Neural crest cell (in vitro differentiated cells): ENCODE data around the gene SIVA1. TPM values are rescaled to one million over a fixed set of nuclear protein-coding genes. Genes with fewer than 3 reads are reported as not detected.

Experiments
- DNase-seq: peaks from one replicate; pipeline ENCODE4 v3.0.0; 2021; ENCODE audit warnings: low read depth, mixed read lengths, low spot score
- H3K27ac Mint-ChIP-seq: one replicate; pipeline ENCODE4 v1.8.0; 2021; ENCODE audit warnings: mild to moderate bottlenecking, mixed read lengths; ENCODE audit not compliant: unreplicated experiment
- H3K27me3 Mint-ChIP-seq: 2 replicates; pipeline ENCODE4 v1.8.0; 2021; ENCODE audit warnings: low read depth, mild to moderate bottlenecking, mixed read lengths
- H3K36me3 Mint-ChIP-seq: 2 replicates; pipeline ENCODE4 v1.8.0; 2021; ENCODE audit warnings: low read depth, mild to moderate bottlenecking, mixed read lengths
- H3K4me1 Mint-ChIP-seq: 2 replicates; pipeline ENCODE4 v1.8.0; 2021; ENCODE audit warnings: mixed read lengths
- H3K4me3 Mint-ChIP-seq: one replicate; pipeline ENCODE4 v1.8.0; 2021; ENCODE audit warnings: mild to moderate bottlenecking, mixed read lengths
- H3K9me3 Mint-ChIP-seq: 2 replicates; pipeline ENCODE4 v1.8.0; 2021; ENCODE audit warnings: mixed read lengths
- total RNA-seq: library from RNA; stranded (reverse); gene quantifications from 2 replicates; pipeline ENCODE4 v1.2.1, GENCODE V29; 2021
- TF ChIP-seq, protein P1 (sequence below): fragments of 200-600 bp; sonication (generic); conservative IDR thresholded peaks from 2 replicates; pipeline ENCODE4 v1.5.0; 2021; ENCODE audit warnings: antibody characterized with exemption, mild to moderate bottlenecking

The SIVA1 gene
- total RNA-seq, 1 donor from 2014 or later = 121 TPM

DNA sequence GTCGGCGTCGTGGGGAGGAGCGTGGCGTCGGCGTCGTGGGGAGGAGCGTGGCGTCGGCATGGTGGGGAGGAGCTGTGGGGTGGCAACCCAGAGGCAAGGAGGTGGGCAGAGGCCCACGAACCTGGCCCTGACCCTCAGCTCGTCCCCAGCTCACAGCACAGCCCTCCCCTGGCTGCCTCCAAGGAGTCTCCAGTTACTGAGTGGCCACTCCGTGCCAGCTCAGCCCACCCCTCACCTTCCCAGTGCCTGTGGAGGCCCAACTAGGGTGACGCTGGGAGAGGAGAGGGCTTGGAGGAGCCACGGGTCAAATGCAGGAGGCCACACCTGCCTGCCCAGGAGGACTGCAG is 23.1 kb upstream of the SIVA1 start:
- H3K36me3 Mint-ChIP-seq = no peaks in the 10 kb centered on the region
- H3K9me3 Mint-ChIP-seq = no peaks in the 10 kb centered on the region
- peaks cover 6% of the 10 kb centered on the region for H3K27me3 Mint-ChIP-seq
- peaks cover 5% of the 10 kb centered on the region for H3K4me1 Mint-ChIP-seq
- no peak for DNase-seq
- no peak overlapping the region for H3K4me3 Mint-ChIP-seq
- H3K27ac Mint-ChIP-seq = no peak overlapping the region
- TF ChIP-seq, protein P1, sequence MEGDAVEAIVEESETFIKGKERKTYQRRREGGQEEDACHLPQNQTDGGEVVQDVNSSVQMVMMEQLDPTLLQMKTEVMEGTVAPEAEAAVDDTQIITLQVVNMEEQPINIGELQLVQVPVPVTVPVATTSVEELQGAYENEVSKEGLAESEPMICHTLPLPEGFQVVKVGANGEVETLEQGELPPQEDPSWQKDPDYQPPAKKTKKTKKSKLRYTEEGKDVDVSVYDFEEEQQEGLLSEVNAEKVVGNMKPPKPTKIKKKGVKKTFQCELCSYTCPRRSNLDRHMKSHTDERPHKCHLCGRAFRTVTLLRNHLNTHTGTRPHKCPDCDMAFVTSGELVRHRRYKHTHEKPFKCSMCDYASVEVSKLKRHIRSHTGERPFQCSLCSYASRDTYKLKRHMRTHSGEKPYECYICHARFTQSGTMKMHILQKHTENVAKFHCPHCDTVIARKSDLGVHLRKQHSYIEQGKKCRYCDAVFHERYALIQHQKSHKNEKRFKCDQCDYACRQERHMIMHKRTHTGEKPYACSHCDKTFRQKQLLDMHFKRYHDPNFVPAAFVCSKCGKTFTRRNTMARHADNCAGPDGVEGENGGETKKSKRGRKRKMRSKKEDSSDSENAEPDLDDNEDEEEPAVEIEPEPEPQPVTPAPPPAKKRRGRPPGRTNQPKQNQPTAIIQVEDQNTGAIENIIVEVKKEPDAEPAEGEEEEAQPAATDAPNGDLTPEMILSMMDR = no peak

DNA sequence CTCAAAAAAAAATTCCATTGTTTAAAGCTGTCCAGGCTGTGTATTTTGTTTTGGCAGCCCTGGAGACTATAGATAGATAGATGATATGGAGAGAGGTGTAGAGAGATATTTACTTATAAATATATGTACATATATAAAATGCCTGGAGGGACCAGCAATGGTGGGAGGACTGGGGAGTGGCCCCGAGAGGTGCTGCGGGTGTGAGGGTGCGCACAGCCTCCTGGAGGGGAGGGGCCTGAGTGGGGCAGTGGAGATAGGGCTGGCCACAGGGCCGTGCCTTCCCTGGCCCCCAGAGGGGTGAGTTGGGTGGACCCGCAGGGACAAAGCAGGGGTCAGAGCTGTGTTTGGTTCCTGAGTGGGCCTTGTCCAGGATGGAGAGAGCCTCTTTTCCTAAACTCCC is 22.5 kb upstream of the SIVA1 start:
- no peaks in the 10 kb centered on the region for H3K9me3 Mint-ChIP-seq
- H3K36me3 Mint-ChIP-seq = no peaks in the 10 kb centered on the region
- no peak overlapping the region for H3K27ac Mint-ChIP-seq
- DNase-seq = no peak
- H3K4me1 Mint-ChIP-seq = peaks cover under 1% of the 10 kb centered on the region
- peaks cover 3% of the 10 kb centered on the region for H3K27me3 Mint-ChIP-seq
- no peak overlapping the region for H3K4me3 Mint-ChIP-seq
- TF ChIP-seq, protein P1 = no peak

DNA sequence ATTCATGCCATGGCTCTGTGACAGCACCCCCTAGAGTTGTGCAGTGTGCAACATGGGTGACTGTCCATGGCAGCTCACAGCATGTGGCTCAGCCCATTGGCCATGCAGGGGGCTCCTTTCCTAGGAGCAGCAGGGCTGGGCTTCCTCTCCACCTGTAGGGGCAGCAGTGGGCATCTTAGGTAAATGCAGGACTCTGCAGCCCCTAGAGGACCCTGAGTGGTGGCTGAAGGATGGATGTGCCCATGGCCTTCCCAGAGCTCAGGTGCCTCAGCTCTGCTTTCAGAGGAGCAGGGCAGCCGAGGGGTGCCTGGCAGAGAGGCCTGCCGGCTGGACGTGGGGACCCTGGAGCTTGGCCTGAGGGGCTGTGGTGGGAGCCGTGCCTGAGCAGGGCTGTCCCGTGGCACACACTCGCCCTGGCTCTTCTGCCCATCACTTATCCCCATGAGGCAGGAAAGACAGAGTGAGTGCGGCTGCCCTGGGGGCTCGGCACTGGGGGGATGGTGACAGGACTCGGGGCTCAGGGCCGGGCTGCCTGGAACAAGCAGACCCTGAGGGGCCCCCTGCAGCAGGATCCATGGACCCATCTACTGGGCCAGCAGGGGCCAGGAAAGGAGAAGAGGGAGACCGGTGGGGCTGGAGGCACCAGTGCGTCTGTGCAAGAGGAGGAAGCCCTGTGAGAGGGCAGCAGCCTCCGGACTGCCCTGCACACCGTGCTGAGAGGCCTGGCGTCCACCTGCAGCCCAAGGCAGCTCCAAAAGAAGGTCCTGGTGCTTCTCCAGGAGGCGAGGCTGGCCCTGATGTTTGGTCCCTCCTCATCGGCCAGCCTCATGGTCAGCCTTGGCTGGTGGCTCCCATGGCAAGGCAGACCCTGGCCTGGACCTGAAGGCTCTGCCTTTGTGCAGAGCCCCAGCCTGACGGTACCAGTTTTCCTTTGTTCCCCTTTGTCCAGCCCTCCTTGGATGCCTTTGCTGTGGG is 21.3 kb upstream of the SIVA1 start:
- Mint-ChIP-seq H3K27ac (no peak overlapping the region), H3K4me3 (no peak overlapping the region), H3K36me3 (no peaks in the 10 kb centered on the region), H3K4me1 (no peaks in the 10 kb centered on the region), H3K9me3 (no peaks in the 10 kb centered on the region), H3K27me3 (peaks cover 3% of the 10 kb centered on the region)
- TF ChIP-seq, protein P1 = peak; percentile 50
- DNase-seq = no peak

DNA sequence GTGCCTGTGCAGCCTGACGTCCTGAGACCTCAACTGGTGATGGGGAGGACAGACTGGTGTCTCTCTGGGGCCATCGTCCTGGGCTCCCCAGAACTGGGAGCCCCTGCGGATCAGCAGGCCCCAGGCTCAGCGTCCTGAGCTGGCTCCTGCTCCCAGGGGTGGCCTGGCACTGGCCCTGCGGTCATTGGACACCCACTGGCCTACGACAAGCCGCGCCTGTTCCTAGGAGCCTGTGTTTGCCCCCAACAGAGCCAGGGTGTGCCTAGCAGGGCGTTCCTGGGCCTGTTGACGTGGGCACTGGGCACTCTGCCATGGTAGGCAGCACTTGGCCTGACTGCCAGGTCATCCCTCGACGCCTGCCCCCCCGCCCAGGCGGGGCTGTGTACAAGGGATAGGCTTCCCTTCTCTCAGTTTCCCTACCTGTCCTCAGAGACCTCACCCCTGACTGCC is 20.6 kb upstream of the SIVA1 start:
- peaks cover 5% of the 10 kb centered on the region for H3K4me1 Mint-ChIP-seq
- H3K27me3 Mint-ChIP-seq = peaks cover 3% of the 10 kb centered on the region
- no peak overlapping the region for H3K27ac Mint-ChIP-seq
- no peak for DNase-seq
- H3K9me3 Mint-ChIP-seq = no peaks in the 10 kb centered on the region
- H3K36me3 Mint-ChIP-seq = no peaks in the 10 kb centered on the region
- no peak overlapping the region for H3K4me3 Mint-ChIP-seq
- TF ChIP-seq, protein P1 = no peak

DNA sequence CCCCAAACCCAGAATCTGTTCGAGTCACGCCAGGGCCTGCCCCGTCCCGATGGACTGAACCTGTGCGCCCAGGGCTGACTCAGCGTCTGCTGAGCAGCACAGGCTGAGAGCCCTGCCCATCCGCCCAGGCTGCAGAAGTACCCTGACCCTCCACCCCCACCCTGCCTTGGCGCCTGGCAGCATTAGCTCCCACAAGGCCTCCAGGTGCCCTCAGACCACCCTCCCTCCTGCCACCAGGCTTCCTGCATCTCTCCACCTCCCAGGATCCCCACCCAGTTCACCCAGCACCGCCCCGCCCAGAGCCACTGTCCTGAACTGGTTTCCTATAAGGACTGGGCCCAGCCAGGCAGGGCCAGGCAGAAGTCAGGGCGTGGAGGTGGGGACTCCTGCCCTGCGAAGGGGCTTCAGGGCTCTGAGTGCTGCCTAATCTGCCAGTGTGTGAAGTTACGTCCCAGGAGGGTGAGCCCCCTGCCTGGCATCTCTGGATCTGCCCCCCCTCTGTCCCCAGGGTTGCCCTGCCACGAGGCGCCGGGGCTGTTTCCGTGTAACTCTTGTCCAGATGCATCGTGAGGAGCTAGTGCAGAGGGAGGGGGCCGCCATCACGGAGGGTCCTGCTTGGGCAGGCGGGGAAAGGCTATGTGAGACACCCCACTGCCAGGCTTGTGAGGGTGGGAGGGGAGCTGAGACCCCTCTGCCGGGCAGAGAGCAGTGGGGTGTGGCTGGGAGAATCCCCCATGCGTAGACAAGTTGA is 19.8 kb upstream of the SIVA1 start:
- Mint-ChIP-seq H3K36me3 (no peaks in the 10 kb centered on the region), H3K4me3 (no peak overlapping the region), H3K27me3 (no peaks in the 10 kb centered on the region), H3K27ac (no peak overlapping the region), H3K9me3 (no peaks in the 10 kb centered on the region), H3K4me1 (peaks cover 6% of the 10 kb centered on the region)
- TF ChIP-seq, protein P1 = no peak
- no peak for DNase-seq
